ENCODE measurements around the gene ECHS1. TPM values are rescaled to one million over a fixed set of nuclear protein-coding genes. Genes with fewer than 3 reads are reported as not detected.
A peak's percentile ranks its signal among the peaks of the same experiment; 100 is the strongest.

Gene ECHS1
- total and polyA plus RNA-seq, 5 donors = 91.0 to 177 (median 115) TPM

- H3K27me3 ChIP-seq (ENCODE audit: control insufficient read depth, insufficient read depth) = no peaks in the 10 kb centered on the region
- peaks cover 1% of the 10 kb centered on the region for H3K9me3 ChIP-seq (ENCODE audit: control insufficient read depth, low read length)
- no peak overlapping the region for H3K4me3 ChIP-seq (ENCODE audit: low read length)
- no peaks in the 10 kb centered on the region for H3K4me1 ChIP-seq (ENCODE audit: control insufficient read depth, insufficient read depth, low read length)
- intact Hi-C loops (cut with DNase I) = no loop called here
- DNase-seq (no peak), ATAC-seq (no peak)
- H3K27ac ChIP-seq (ENCODE audit: low read length) = no peak overlapping the region
Observed at GRCh38 chr10:133412381-133412711, 39.2 kb upstream of the ECHS1 start.

DNA sequence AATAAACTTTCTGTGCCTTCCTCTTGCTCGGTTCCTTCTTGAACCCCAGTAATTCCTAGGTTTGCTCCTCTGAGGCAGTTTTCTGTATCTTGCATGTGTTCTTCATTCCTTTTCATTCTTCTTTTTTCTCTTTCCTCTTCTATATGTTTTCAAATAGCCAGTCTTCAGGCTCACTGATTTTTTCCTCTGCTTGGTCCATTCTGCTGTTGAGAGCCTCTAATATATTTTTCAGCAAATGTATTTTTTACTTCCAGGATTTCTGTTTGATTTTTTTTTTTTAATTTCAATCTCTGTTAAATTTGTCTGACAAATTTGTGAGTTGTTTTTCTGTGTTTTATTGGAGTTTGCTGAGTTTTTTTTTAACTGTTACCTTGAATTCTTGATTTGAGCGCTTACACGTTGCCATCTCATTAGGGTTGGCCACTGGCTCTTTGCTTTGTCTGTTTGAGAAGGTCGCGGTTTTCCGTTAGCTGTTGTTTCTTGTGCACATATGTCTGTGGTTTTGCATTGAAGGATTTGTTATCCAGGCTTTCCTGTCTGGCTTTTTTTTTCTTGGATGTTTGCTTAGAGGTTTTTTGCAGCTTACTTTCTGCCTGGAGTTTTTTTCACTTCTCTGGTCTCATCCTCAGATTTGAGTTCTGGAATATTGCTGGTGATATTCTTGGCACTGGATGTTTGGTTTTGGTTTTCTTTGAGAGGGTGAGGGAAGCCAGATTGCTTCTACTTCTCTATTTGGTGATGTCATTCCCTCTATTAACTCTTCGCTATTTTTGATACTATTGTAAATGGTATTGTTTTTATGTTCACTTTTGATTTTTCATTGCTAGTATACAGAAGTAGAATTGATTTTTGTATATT, 38.6 kb upstream of the ECHS1 start:
- 97% methylated on average over 7 of the region's 7 CpGs for WGBS
- no peaks in the 10 kb centered on the region for H3K27me3 ChIP-seq (ENCODE audit: control insufficient read depth, insufficient read depth)
- intact Hi-C loops (cut with DNase I) = no loop called here
- no peak for DNase-seq
- H3K4me1 ChIP-seq (ENCODE audit: control insufficient read depth, insufficient read depth, low read length) = no peaks in the 10 kb centered on the region
- no peak overlapping the region for H3K27ac ChIP-seq (ENCODE audit: low read length)
- peaks cover 1% of the 10 kb centered on the region for H3K9me3 ChIP-seq (ENCODE audit: control insufficient read depth, low read length)
- ATAC-seq = no peak
- no peak overlapping the region for H3K4me3 ChIP-seq (ENCODE audit: low read length)

DNA sequence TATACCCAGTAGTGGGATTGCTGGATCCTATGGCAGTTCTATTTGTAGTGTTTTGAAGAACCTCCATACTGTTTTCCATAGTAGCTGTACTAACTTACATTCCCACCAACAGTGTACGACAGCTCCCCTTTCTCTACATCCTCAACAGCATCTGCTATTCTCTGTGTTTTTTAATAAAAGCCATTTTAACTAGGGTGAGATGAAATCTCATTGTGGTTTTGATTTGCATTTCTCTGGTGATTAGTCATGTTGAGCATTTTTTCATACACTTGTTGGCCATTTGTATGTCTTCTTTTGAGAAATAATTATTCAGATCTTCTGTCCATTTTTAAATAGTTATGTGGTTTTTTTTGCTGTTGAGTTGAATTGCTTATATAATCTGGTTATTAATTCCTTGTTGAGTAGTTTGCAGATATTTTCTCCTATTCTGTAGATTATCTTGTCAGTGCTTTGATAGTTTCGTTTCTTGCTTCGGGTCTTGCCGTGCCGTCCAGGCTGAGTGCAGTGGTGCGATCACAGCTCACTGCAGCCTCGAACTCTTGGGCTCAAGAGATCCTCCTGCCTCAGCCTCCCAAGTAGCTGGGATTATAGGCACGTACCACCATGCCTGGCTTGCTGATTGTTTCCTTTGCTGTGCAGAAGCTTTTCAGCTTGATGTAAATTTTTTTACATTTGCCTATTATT, 32.8 kb upstream of the ECHS1 start:
- Histone ChIP-seq H3K27me3 (ENCODE audit: control insufficient read depth, insufficient read depth) (no peaks in the 10 kb centered on the region), H3K4me1 (ENCODE audit: control insufficient read depth, insufficient read depth, low read length) (no peaks in the 10 kb centered on the region), H3K27ac (ENCODE audit: low read length) (no peak overlapping the region), H3K9me3 (ENCODE audit: control insufficient read depth, low read length) (no peaks in the 10 kb centered on the region), H3K4me3 (ENCODE audit: low read length) (no peak overlapping the region)
- DNase-seq (no peak), ATAC-seq (no peak)
- intact Hi-C loops (cut with DNase I) = no loop called here
- WGBS = 94% methylated on average over 8 of the region's 8 CpGs

- DNase-seq = no peak
- Histone ChIP-seq H3K9me3 (ENCODE audit: control insufficient read depth, low read length) (no peaks in the 10 kb centered on the region), H3K27me3 (ENCODE audit: control insufficient read depth, insufficient read depth) (no peaks in the 10 kb centered on the region), H3K4me1 (ENCODE audit: control insufficient read depth, insufficient read depth, low read length) (no peaks in the 10 kb centered on the region), H3K4me3 (ENCODE audit: low read length) (no peak overlapping the region), H3K27ac (ENCODE audit: low read length) (no peak overlapping the region)
- WGBS = 66% methylated on average over 2 of the region's 2 CpGs
- no peak for ATAC-seq
- intact Hi-C loops (cut with DNase I) = no loop called here
Observed at GRCh38 chr10:133405272-133405671, 32.1 kb upstream of the ECHS1 start.

- no peaks in the 10 kb centered on the region for H3K4me1 ChIP-seq (ENCODE audit: control insufficient read depth, insufficient read depth, low read length)
- 97% methylated on average over 5 of the region's 5 CpGs for WGBS
- H3K4me3 ChIP-seq (ENCODE audit: low read length) = no peak overlapping the region
- intact Hi-C loops (cut with DNase I) = no loop called here
- H3K27me3 ChIP-seq (ENCODE audit: control insufficient read depth, insufficient read depth) = no peaks in the 10 kb centered on the region
- no peak overlapping the region for H3K27ac ChIP-seq (ENCODE audit: low read length)
- no peaks in the 10 kb centered on the region for H3K9me3 ChIP-seq (ENCODE audit: control insufficient read depth, low read length)
- DNase-seq (peak in 1 of 3 donors; percentile 10), ATAC-seq (no peak)
Observed at GRCh38 chr10:133403784-133404183, 30.6 kb upstream of the ECHS1 start.

- intact Hi-C loops (cut with DNase I) = no loop called here
- no peak for ATAC-seq
- no peaks in the 10 kb centered on the region for H3K4me1 ChIP-seq (ENCODE audit: control insufficient read depth, insufficient read depth, low read length)
- no peak overlapping the region for H3K27ac ChIP-seq (ENCODE audit: low read length)
- WGBS = 85% methylated on average over 16 of the region's 16 CpGs
- H3K27me3 ChIP-seq (ENCODE audit: control insufficient read depth, insufficient read depth) = no peaks in the 10 kb centered on the region
- H3K9me3 ChIP-seq (ENCODE audit: control insufficient read depth, low read length) = no peaks in the 10 kb centered on the region
- DNase-seq = peak in 1 of 3 donors; percentile 20
- no peak overlapping the region for H3K4me3 ChIP-seq (ENCODE audit: low read length)
Observed at GRCh38 chr10:133403359-133403758, 30.2 kb upstream of the ECHS1 start.

DNA sequence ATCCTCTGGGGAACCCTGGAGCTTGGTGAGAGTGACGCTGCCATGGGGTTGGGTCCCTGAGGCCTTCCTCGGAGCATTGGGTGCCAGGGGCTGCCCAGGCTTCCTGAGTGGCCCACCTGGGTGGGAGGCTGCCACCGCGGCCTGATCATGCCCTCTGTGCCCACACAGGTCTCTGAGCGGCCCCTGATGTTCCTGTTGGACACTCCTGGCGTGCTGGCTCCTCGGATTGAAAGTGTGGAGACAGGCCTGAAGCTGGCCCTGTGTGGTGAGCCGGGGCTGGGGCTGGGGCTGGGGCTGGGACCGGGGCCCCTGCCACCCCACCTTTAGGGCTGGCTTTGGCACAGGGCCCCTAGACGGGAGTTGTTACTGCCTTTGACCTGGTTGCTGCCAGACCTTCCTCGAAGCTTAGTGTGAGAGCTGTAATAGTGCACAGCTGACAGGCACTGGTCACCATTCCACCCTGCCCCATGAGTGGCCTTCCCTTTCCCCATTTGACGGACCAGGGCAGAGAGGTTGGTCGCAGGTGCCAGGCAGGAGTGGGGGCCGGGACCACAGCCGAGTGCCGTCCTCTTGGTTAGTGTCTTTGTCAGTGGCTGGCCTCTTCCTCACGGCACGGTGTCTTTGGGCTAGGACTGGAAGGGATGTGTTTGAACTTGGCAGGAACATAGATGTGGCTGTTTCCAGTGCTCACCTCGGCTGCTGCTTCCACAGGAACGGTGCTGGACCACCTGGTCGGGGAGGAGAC, 29.0 kb upstream of the ECHS1 start:
- Histone ChIP-seq H3K9me3 (ENCODE audit: control insufficient read depth, low read length) (no peaks in the 10 kb centered on the region), H3K4me1 (ENCODE audit: control insufficient read depth, insufficient read depth, low read length) (no peaks in the 10 kb centered on the region), H3K27ac (ENCODE audit: low read length) (no peak overlapping the region), H3K27me3 (ENCODE audit: control insufficient read depth, insufficient read depth) (no peaks in the 10 kb centered on the region), H3K4me3 (ENCODE audit: low read length) (no peak overlapping the region)
- DNase-seq (peak in 1 of 3 donors; percentile 47), ATAC-seq (peak in 1 of 2 donors; percentile 32)
- intact Hi-C loops (cut with DNase I) = no loop called here
- WGBS = 96% methylated on average over 21 of the region's 21 CpGs

DNA sequence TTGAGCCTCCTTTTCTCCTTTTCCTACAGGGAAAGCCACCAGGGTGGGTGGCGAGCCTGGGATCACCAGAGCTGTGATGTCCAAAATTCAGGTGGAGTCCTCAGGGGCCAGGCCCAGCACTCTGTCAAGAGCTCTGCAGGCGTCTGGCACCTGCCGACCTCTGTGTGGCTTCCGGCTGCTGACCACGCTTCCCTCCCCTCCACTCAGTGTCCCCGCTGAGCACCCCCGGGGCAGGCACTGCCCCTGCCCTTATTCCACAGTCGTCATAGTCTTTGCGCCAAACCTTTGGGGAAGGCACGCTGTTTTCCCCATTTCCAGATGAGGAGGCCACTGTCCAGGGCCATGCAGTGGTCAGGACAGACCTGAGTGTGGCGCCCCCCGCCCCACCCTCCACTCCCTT, 28.3 kb upstream of the ECHS1 start:
- no peak overlapping the region for H3K27ac ChIP-seq (ENCODE audit: low read length)
- intact Hi-C loops (cut with DNase I) = no loop called here
- peak in 1 of 2 donors; percentile 31 for ATAC-seq

DNA sequence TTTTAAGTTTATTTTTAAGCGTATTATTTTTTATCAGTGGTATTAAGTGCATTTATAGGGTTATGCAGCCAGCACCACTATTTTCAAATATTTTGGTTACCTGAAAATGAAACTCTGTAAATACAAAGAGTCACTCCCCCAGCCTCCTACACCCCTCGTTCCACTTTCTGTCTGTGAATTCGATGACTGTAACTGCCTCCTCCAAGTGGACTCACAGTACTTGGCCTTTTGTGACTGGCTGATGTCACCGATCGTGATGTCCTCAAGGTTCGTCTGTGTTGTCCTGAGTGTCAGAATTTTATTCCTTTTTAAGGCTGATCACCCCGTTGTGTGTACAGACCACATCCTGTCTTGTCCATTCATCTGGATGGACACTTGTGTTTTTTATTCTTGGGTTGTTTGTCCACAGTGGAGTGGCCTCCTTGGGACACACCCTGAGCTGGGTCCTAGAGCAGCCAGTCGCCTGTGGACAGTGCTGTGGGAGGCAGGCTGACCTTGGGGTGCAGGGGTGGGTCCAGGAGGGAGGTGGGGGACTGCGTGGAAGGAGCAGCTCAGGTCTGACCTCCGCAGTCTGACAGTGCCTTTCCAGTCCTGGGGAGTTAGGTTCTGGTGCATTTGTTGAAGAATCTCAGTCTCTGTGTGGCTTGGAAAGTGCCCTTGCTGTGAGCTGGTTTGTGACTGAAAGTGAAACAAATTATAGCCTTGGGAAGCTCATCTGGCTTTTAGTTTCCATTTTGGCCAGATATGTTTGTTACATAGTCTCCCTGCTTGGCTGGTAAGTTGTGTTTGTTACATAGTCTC, 27.7 kb upstream of the ECHS1 start:
- no peaks in the 10 kb centered on the region for H3K9me3 ChIP-seq (ENCODE audit: control insufficient read depth, low read length)
- intact Hi-C loops (cut with DNase I) = no loop called here
- H3K27me3 ChIP-seq (ENCODE audit: control insufficient read depth, insufficient read depth) = no peaks in the 10 kb centered on the region
- ATAC-seq (no peak), DNase-seq (peak in 2 of 3 donors; percentile 7 to 31)
- no peaks in the 10 kb centered on the region for H3K4me1 ChIP-seq (ENCODE audit: control insufficient read depth, insufficient read depth, low read length)
- no peak overlapping the region for H3K27ac ChIP-seq (ENCODE audit: low read length)
- WGBS = 86% methylated on average over 10 of the region's 10 CpGs
- H3K4me3 ChIP-seq (ENCODE audit: low read length) = no peak overlapping the region

More for the DNA sequence above, 28.3 kb upstream of the ECHS1 start:
- Histone ChIP-seq H3K4me1 (ENCODE audit: control insufficient read depth, insufficient read depth, low read length) (no peaks in the 10 kb centered on the region), H3K9me3 (ENCODE audit: control insufficient read depth, low read length) (no peaks in the 10 kb centered on the region), H3K4me3 (ENCODE audit: low read length) (no peak overlapping the region), H3K27me3 (ENCODE audit: control insufficient read depth, insufficient read depth) (no peaks in the 10 kb centered on the region)
- 93% methylated on average over 12 of the region's 12 CpGs for WGBS
- DNase-seq = peak in 2 of 3 donors; percentile 13 to 35

GRCh38 chr10:133399123-133399601, 26.0 kb upstream of the ECHS1 start:
- Histone ChIP-seq H3K27me3 (ENCODE audit: control insufficient read depth, insufficient read depth) (no peaks in the 10 kb centered on the region), H3K4me3 (ENCODE audit: low read length) (no peak overlapping the region), H3K9me3 (ENCODE audit: control insufficient read depth, low read length) (no peaks in the 10 kb centered on the region), H3K27ac (ENCODE audit: low read length) (no peak overlapping the region), H3K4me1 (ENCODE audit: control insufficient read depth, insufficient read depth, low read length) (no peaks in the 10 kb centered on the region)
- DNase-seq (peak in 1 of 3 donors; percentile 34), ATAC-seq (no peak)
- intact Hi-C loops (cut with DNase I) = no loop called here
- WGBS = 95% methylated on average over 19 of the region's 19 CpGs

Measured in right cardiac atrium (tissue), 5 donors.